Hepatocyte (in vitro differentiated cells): Measurements from ENCODE around the gene SNX18.

Source experiments
- EZH2phosphoT487 ChIP-seq: fragments of 200-600 bp; sonication (generic); IDR thresholded peaks from one replicate; pipeline ENCODE4 v1.6.1; 2018; ENCODE audit warnings: antibody characterized with exemption, mild to moderate bottlenecking, low read depth, moderate library complexity; ENCODE audit not compliant: unreplicated experiment, severe bottlenecking
- TF ChIP-seq, protein P1 (sequence below): fragments of 200-600 bp; sonication (generic); IDR thresholded peaks from 2 replicates; pipeline ENCODE4 v1.5.1; 2016; ENCODE audit warnings: antibody characterized with exemption, mild to moderate bottlenecking; ENCODE audit not compliant: poor library complexity

DNA sequence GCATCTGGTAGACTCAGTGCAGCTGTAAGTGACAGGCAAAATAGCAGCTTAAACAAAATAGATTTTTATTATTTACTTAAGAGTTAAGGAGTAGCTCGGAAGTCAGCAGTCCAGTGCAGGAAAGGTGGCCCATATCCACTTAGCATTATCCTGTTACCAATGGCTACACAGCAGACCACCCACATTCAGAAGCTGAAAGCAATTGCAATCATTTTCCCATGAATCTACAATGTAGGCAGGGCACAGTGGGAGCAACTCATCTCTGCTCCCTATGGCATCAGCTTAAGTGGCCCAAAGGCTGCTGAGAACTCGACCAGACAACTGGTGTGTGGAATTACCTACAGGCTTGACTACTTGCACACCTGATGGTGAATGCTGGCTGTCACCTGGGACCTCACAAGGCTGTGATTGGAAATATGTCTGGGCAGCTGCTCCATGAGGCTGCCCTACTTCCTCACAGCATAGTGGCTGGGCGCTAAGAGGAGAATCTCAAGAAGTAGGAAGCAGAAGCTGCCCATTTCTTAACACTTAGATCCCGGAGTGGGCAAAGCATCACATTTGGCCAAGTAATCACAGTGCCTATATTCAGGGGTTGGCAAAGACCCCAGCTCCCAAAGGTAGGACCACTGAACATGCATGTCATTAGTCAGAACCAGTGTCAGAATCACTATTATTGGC, 56.4 kb downstream of the SNX18 start:
- TF ChIP-seq, protein P1, sequence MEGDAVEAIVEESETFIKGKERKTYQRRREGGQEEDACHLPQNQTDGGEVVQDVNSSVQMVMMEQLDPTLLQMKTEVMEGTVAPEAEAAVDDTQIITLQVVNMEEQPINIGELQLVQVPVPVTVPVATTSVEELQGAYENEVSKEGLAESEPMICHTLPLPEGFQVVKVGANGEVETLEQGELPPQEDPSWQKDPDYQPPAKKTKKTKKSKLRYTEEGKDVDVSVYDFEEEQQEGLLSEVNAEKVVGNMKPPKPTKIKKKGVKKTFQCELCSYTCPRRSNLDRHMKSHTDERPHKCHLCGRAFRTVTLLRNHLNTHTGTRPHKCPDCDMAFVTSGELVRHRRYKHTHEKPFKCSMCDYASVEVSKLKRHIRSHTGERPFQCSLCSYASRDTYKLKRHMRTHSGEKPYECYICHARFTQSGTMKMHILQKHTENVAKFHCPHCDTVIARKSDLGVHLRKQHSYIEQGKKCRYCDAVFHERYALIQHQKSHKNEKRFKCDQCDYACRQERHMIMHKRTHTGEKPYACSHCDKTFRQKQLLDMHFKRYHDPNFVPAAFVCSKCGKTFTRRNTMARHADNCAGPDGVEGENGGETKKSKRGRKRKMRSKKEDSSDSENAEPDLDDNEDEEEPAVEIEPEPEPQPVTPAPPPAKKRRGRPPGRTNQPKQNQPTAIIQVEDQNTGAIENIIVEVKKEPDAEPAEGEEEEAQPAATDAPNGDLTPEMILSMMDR: no peak
- no peak for TF ChIP-seq EZH2phosphoT487
